Osteocyte (in vitro differentiated cells): ENCODE results near the gene EBPL. TPM values are rescaled to one million over a fixed set of nuclear protein-coding genes. Genes with fewer than 3 reads are reported as not detected.

Experiments used
- DNase-seq: peaks from one replicate; pipeline ENCODE4 v3.0.0; 2021; ENCODE audit warnings: mixed read lengths; ENCODE audit not compliant: unreplicated experiment; ENCODE audit errors: extremely low spot score
- H3K27ac Mint-ChIP-seq: one replicate; pipeline ENCODE4 v1.8.0; 2021; ENCODE audit warnings: mild to moderate bottlenecking, mixed read lengths; ENCODE audit not compliant: unreplicated experiment
- H3K27me3 Mint-ChIP-seq: one replicate; pipeline ENCODE4 v1.8.0; 2021; ENCODE audit warnings: mixed read lengths; ENCODE audit not compliant: unreplicated experiment
- H3K36me3 Mint-ChIP-seq: one replicate; pipeline ENCODE4 v1.8.0; 2021; ENCODE audit warnings: mixed read lengths; ENCODE audit not compliant: unreplicated experiment
- H3K4me1 Mint-ChIP-seq: one replicate; pipeline ENCODE4 v1.8.0; 2021; ENCODE audit warnings: mixed read lengths; ENCODE audit not compliant: unreplicated experiment
- H3K4me3 Mint-ChIP-seq: one replicate; pipeline ENCODE4 v1.8.0; 2021; ENCODE audit warnings: mild to moderate bottlenecking, moderate library complexity, mixed read lengths; ENCODE audit not compliant: unreplicated experiment
- H3K9me3 Mint-ChIP-seq: one replicate; pipeline ENCODE4 v1.8.0; 2021; ENCODE audit warnings: mixed read lengths; ENCODE audit not compliant: unreplicated experiment
- total RNA-seq: library from RNA; stranded (reverse); gene quantifications from 2 replicates; pipeline ENCODE4 v1.2.1, GENCODE V29; 2021
- TF ChIP-seq, protein P1 (sequence below): fragments of 200-600 bp; sonication (generic); IDR thresholded peaks from 2 replicates; pipeline ENCODE4 v1.5.0; 2021; ENCODE audit warnings: antibody characterized with exemption, mild to moderate bottlenecking, moderate library complexity

The EBPL gene
- total RNA-seq, 1 donor from 2014 or later, result 33.7 TPM

GRCh38 chr13:49629196-49629938 is 61.9 kb downstream of the EBPL start:
- no peak for DNase-seq
- H3K4me1 Mint-ChIP-seq, result no peaks in the 10 kb centered on the region
- no peaks in the 10 kb centered on the region for H3K27me3 Mint-ChIP-seq
- H3K4me3 Mint-ChIP-seq, result no peak overlapping the region
- H3K27ac Mint-ChIP-seq, result no peak overlapping the region
- H3K9me3 Mint-ChIP-seq, result no peaks in the 10 kb centered on the region
- TF ChIP-seq, protein P1, sequence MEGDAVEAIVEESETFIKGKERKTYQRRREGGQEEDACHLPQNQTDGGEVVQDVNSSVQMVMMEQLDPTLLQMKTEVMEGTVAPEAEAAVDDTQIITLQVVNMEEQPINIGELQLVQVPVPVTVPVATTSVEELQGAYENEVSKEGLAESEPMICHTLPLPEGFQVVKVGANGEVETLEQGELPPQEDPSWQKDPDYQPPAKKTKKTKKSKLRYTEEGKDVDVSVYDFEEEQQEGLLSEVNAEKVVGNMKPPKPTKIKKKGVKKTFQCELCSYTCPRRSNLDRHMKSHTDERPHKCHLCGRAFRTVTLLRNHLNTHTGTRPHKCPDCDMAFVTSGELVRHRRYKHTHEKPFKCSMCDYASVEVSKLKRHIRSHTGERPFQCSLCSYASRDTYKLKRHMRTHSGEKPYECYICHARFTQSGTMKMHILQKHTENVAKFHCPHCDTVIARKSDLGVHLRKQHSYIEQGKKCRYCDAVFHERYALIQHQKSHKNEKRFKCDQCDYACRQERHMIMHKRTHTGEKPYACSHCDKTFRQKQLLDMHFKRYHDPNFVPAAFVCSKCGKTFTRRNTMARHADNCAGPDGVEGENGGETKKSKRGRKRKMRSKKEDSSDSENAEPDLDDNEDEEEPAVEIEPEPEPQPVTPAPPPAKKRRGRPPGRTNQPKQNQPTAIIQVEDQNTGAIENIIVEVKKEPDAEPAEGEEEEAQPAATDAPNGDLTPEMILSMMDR, result no peak
- H3K36me3 Mint-ChIP-seq, result no peaks in the 10 kb centered on the region

- no peaks in the 10 kb centered on the region for H3K9me3 Mint-ChIP-seq
- no peak within 1 kb of the TSS for H3K4me3 Mint-ChIP-seq
- DNase-seq, result no peak
- TF ChIP-seq, protein P1, result no peak
- no peaks in the 10 kb centered on the region for H3K4me1 Mint-ChIP-seq
- no peaks in the 10 kb centered on the region for H3K36me3 Mint-ChIP-seq
- peaks cover 3% of the 10 kb centered on the region for H3K27me3 Mint-ChIP-seq
- no peak within 1 kb of the TSS for H3K27ac Mint-ChIP-seq
These were observed 63.2 kb downstream of the EBPL start, which contains the start of gene ARL11 for GRCh38 chr13:49627831-49628652. Gene ARL11 (plus strand): TSS chr13:49628507. CDS start chr13:49630448, 1,941 bp downstream.

DNA sequence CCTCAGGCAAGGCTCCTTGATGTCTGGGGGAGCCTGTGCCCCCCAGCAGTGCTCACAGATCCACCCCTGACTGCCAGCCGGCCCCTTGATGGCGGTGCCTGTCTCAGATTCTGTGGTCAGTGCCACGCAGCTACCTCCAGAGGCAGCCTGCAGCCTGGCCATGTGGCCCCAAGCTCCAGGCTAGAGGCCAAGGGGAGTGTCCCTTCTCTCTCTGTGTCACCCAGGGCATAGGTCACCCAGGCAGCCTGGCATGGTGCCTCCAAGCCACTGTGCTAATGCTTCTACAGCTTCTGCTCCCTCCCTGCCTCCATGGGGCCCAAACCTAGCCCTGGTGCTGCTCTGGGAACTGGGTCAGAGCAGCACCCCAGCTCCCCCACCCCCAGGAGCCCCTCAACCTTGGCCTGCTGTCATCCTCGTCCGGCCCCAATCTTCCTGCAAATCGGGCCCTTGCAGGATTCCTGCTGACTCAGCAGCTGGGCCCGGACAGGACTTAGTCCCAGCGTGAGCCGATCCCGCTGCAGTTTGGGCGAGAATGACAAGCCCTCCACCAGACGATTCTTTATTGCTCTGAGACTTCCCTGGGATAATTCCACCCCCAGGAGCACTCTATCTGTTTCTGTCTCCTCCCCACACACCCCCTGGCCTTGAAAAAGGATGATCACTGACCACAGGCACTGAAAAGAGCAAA is 65.8 kb downstream of the EBPL start:
- no peaks in the 10 kb centered on the region for H3K9me3 Mint-ChIP-seq
- TF ChIP-seq, protein P1, result no peak
- H3K27me3 Mint-ChIP-seq, result peaks cover 3% of the 10 kb centered on the region
- no peak for DNase-seq
- no peaks in the 10 kb centered on the region for H3K36me3 Mint-ChIP-seq
- no peaks in the 10 kb centered on the region for H3K4me1 Mint-ChIP-seq
- no peak overlapping the region for H3K4me3 Mint-ChIP-seq
- no peak overlapping the region for H3K27ac Mint-ChIP-seq

- Mint-ChIP-seq H3K36me3 (no peaks in the 10 kb centered on the region), H3K27ac (no peak overlapping the region), H3K4me3 (no peak overlapping the region), H3K4me1 (no peaks in the 10 kb centered on the region), H3K9me3 (no peaks in the 10 kb centered on the region), H3K27me3 (peaks cover 3% of the 10 kb centered on the region)
- no peak for DNase-seq
- TF ChIP-seq, protein P1, result no peak
These were observed 67.1 kb downstream of the EBPL start for GRCh38 chr13:49624229-49624628.
